ENCODE results near the gene OGA. TPM values are rescaled to one million over a fixed set of nuclear protein-coding genes. Genes with fewer than 3 reads are reported as not detected.

Gene OGA
- total RNA-seq (2022; extraction: Qiagen RNA extraction; ENCODE audit: low read depth), result 59.3 to 95.2 TPM (median 67.7 TPM) in 5 replicates

GRCh38 chr10:101818119-101818871 lies at the start of gene OGA:
TSS of gene OGA (minus strand) at chr10:101818444. CDS start at chr10:101818022, 422 bp downstream.

GRCh38 chr10:101843032-101844021 lies 25.1 kb upstream of the OGA start, which contains the start of gene KCNIP2:
TSS of gene KCNIP2 (minus strand) at chr10:101843800. CDS start at chr10:101843568, 232 bp downstream.

GRCh38 chr10:101782811-101783735 lies 35.2 kb downstream of the OGA start, which contains the start of gene NPM3:
TSS of gene NPM3 (minus strand) at chr10:101783446. CDS start at chr10:101783390, 56 bp downstream.

GRCh38 chr10:101775273-101776160 lies 42.7 kb downstream of the OGA start, which contains the start of gene FGF8:
TSS of gene FGF8 (minus strand) at chr10:101776114. CDS start at chr10:101775900, 214 bp downstream.

Other genes starting within 250 kb of the OGA start
- 13.0 to 18.7 TPM (median 15.8 TPM) in 5 replicates for gene POLL, start 230.2 kb downstream of the OGA start, total RNA-seq (2022; extraction: Qiagen RNA extraction; ENCODE audit: low read depth)
- 31.8 to 38.8 TPM (median 34.4 TPM) in 5 replicates for gene DPCD, start 230.1 kb downstream of the OGA start, total RNA-seq (2022; extraction: Qiagen RNA extraction; ENCODE audit: low read depth)
- gene FBXW4, start 123.3 kb downstream of the OGA start, total RNA-seq (2022; extraction: Qiagen RNA extraction; ENCODE audit: low read depth), result 18.0 to 23.6 TPM (median 21.2 TPM) in 5 replicates
- gene FGF8, start 42.3 kb downstream of the OGA start, total RNA-seq (2022; extraction: Qiagen RNA extraction; ENCODE audit: low read depth), result 0.09 to 0.27 TPM in 2 of 5 replicates, not detected in the others
- 99.8 to 127 TPM (median 116 TPM) in 5 replicates for gene NPM3, start 35.0 kb downstream of the OGA start, total RNA-seq (2022; extraction: Qiagen RNA extraction; ENCODE audit: low read depth)
- gene KCNIP2, start 25.4 kb upstream of the OGA start, total RNA-seq (2022; extraction: Qiagen RNA extraction; ENCODE audit: low read depth), result 0.43 to 1.3 TPM (median 0.76 TPM) in 5 replicates
- 11.4 to 12.6 TPM (median 12.1 TPM) in 5 replicates for gene ARMH3, start 237.7 kb upstream of the OGA start, total RNA-seq (2022; extraction: Qiagen RNA extraction; ENCODE audit: low read depth)
- 23.6 to 38.2 TPM (median 33.1 TPM) in 5 replicates for gene HPS6, start 246.9 kb upstream of the OGA start, total RNA-seq (2022; extraction: Qiagen RNA extraction; ENCODE audit: low read depth)